ENCODE data around the gene PTPRQ. TPM values are rescaled to one million over a fixed set of nuclear protein-coding genes. Genes with fewer than 3 reads are reported as not detected.

Gene PTPRQ
- total RNA-seq, 5 donors from 2014 or later (not counting 1 experiment from before 2014, with no cell fraction given) = not detected

- ATAC-seq (replicated peaks in 1 of 4) (no peak), DNase-seq (no peak)
- H3K4me3 ChIP-seq (ENCODE audit: control insufficient read depth in 1 of 2, extremely low read depth in 1 of 2, low read length in 1 of 2) = no peak overlapping the region
- Mint-ChIP-seq H3K4me1 (no peaks in the 10 kb centered on the region), H3K27me3 (peaks cover 24 to 29% of the 10 kb centered on the region in 2 donors), H3K9me3 (peaks cover 0 to 5% (median 5%) of the 10 kb centered on the region in 3 donors), H3K36me3 (no peaks in the 10 kb centered on the region), H3K27ac (peak overlapping the region in 1 of 2 donors; percentile 19), H3K4me3 (no peak overlapping the region)
- no peaks in the 10 kb centered on the region for H3K36me3 ChIP-seq (ENCODE audit: control insufficient read depth in 2 of 2, extremely low read depth in 1 of 2, insufficient read depth in 1 of 2, low read length in 1 of 2)
- POLR2A ChIA-PET = no interaction called here
- CTCF ChIA-PET = no interaction called here
- H3K27ac ChIP-seq (ENCODE audit: low read length) = no peak overlapping the region
- H3K9me3 ChIP-seq = no peaks in the 10 kb centered on the region
- H3K27me3 ChIP-seq (replicated peaks in 1 of 2; ENCODE audit: control insufficient read depth in 2 of 2, extremely low read depth in 1 of 2, insufficient read depth in 2 of 2, low read length in 1 of 2) = peaks cover 8 to 14% of the 10 kb centered on the region in 2 experiments
- no peaks in the 10 kb centered on the region for H3K4me1 ChIP-seq (ENCODE audit: control insufficient read depth in 1 of 2, extremely low read depth in 1 of 2, insufficient read depth in 2 of 2, low read length in 2 of 2)
- WGBS (ENCODE audit: insufficient coverage) = 23% methylated on average over 19 of the region's 21 CpGs
Observed at GRCh38 chr12:80707830-80708258, 263.8 kb downstream of the PTPRQ start.

DNA sequence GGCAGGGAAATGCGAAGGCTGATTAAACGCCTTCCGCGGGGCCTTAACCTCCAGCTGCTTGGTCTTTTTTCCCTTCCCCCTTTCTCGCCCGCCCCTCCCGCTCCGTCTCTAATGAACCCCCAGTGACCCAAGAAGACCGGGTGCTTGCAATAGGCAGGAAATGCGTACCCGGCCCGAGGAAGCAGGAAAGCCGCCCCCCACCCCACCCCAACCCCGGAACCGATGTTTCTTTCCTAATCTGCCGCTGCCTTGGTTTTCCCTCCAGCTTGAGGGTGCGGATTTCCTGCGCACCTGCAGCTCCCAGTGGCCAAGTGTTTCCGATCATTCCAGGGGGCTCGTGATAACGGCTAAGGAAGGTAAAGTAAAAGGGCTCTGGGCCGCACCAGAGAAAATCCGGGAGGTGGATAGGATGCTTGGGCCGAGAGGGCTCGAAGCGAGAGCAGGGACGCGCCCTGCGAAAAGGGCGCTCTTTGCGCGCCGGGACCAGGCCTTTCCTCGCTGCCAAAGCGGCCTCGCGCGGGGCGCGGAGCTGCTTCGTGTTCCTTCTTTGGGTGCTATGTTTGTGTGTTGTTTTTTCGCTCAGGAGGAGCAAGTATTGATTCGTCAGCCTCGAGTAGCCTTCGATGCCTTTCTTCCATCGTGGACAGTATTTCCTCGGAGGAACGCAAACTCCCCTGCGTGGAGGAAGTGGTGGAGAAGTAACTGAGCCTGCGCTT lies 264.4 kb downstream of the PTPRQ start:
- Mint-ChIP-seq H3K36me3 (no peaks in the 10 kb centered on the region), H3K4me3 (no peak overlapping the region), H3K27ac (no peak overlapping the region), H3K4me1 (no peaks in the 10 kb centered on the region), H3K9me3 (peaks cover 0 to 5% (median 2%) of the 10 kb centered on the region in 3 donors), H3K27me3 (peaks cover 24 to 29% of the 10 kb centered on the region in 2 donors)
- no peaks in the 10 kb centered on the region for H3K36me3 ChIP-seq (ENCODE audit: control insufficient read depth in 2 of 2, extremely low read depth in 1 of 2, insufficient read depth in 1 of 2, low read length in 1 of 2)
- no peaks in the 10 kb centered on the region for H3K4me1 ChIP-seq (ENCODE audit: control insufficient read depth in 1 of 2, extremely low read depth in 1 of 2, insufficient read depth in 2 of 2, low read length in 2 of 2)
- H3K27me3 ChIP-seq (replicated peaks in 1 of 2; ENCODE audit: control insufficient read depth in 2 of 2, extremely low read depth in 1 of 2, insufficient read depth in 2 of 2, low read length in 1 of 2) = peaks cover 9 to 14% of the 10 kb centered on the region in 2 experiments
- no peak overlapping the region for H3K27ac ChIP-seq (ENCODE audit: low read length)
- CTCF ChIA-PET = no interaction called here
- no peaks in the 10 kb centered on the region for H3K9me3 ChIP-seq
- DNase-seq (no peak), ATAC-seq (replicated peaks in 1 of 4) (no peak)
- 6% methylated on average over 41 of the region's 50 CpGs for WGBS (ENCODE audit: insufficient coverage)
- H3K4me3 ChIP-seq (ENCODE audit: control insufficient read depth in 1 of 2, extremely low read depth in 1 of 2, low read length in 1 of 2) = no peak overlapping the region
- POLR2A ChIA-PET = no interaction called here

DNA sequence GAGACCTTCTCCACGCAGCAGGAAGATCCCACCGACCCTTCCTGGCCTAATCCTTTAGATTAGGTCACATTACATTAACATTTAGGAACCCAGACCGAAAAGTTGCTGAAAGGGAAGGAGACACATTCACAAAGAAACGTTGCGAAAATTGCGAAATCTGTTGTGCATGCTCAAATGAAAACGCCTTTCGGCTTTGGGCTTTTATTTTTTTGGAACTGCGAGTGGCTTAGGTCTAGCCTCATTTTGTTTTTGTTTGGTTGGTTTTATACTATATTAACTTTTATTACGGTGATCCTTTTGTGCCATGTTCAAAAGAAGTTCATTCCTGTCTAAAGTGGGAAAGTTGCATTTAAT lies 264.9 kb downstream of the PTPRQ start:
- Histone ChIP-seq H3K27ac (ENCODE audit: low read length) (no peak overlapping the region), H3K4me1 (ENCODE audit: control insufficient read depth in 1 of 2, extremely low read depth in 1 of 2, insufficient read depth in 2 of 2, low read length in 2 of 2) (no peaks in the 10 kb centered on the region), H3K9me3 (no peaks in the 10 kb centered on the region), H3K4me3 (ENCODE audit: control insufficient read depth in 1 of 2, extremely low read depth in 1 of 2, low read length in 1 of 2) (no peak overlapping the region), H3K27me3 (replicated peaks in 1 of 2; ENCODE audit: control insufficient read depth in 2 of 2, extremely low read depth in 1 of 2, insufficient read depth in 2 of 2, low read length in 1 of 2) (peaks cover 9 to 15% of the 10 kb centered on the region in 2 experiments), H3K36me3 (ENCODE audit: control insufficient read depth in 2 of 2, extremely low read depth in 1 of 2, insufficient read depth in 1 of 2, low read length in 1 of 2) (no peaks in the 10 kb centered on the region)
- POLR2A ChIA-PET = no interaction called here
- WGBS (ENCODE audit: insufficient coverage) = 33% methylated on average over 3 of the region's 10 CpGs
- ATAC-seq (replicated peaks in 1 of 4) (no peak), DNase-seq (no peak)
- Mint-ChIP-seq H3K4me3 (no peak overlapping the region), H3K27me3 (peaks cover 25 to 34% of the 10 kb centered on the region in 2 donors), H3K4me1 (peaks cover 0 to 1% (median 0%) of the 10 kb centered on the region in 3 donors), H3K27ac (no peak overlapping the region), H3K36me3 (no peaks in the 10 kb centered on the region), H3K9me3 (peaks cover 0 to 5% (median 0%) of the 10 kb centered on the region in 3 donors)
- CTCF ChIA-PET = no interaction called here

DNA sequence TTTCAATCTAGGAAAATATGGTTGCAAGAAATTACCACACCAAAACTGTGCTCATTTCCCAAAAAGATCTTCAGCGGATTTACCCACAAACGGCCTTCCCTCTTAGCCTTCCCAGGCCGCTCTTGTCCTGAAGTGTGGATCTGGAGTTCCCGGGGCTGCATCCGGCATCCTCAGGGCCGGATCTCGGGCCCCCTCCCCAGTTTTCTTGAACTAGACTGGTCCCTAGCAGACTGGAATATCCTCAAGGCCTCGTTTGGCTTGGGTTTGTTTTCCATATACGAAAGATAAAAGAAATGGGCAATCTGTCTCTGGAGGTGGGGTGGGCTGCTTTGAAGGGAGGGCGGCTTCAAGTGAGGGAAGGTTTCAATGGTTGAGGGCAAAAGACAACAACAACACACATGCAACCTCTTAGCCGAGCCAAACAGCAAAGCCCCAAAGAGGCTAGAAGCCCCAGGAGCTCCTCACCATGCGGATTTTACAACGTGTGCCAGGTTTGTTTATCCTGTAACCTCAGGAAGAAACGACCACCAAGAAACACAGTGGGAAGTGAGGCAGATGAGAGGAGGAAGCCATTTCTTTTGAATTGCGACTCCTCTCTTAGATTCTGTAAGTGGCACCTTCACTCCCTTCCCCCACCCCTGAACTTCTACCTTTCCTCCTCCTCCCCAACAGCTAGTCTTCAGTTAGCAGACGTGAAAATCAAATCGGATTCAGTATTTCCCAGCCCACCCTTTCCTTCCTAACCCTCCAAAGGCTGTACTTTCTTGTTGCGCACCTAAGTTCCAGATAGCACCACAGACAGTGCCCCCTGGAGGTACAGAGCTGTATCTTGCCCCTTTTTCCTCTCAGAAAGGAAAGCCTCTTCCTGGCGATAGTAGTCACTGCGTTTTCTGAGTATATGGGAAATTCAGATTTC lies 266.0 kb downstream of the PTPRQ start:
- no peaks in the 10 kb centered on the region for H3K36me3 Mint-ChIP-seq
- ChIA-PET POLR2A (interaction anchor here in 1 of 2 donors (0.6 kb wide), 1 partner anchor 79 kb away, joined by 3 read pairs; no protein-coding TSS in a partner anchor), CTCF (no interaction called here)
- H3K4me3 Mint-ChIP-seq = no peak overlapping the region
- WGBS (ENCODE audit: insufficient coverage) = 53% methylated on average over 9 of the region's 20 CpGs
- Histone ChIP-seq H3K4me3 (ENCODE audit: control insufficient read depth in 1 of 2, extremely low read depth in 1 of 2, low read length in 1 of 2) (no peak overlapping the region), H3K36me3 (ENCODE audit: control insufficient read depth in 2 of 2, extremely low read depth in 1 of 2, insufficient read depth in 1 of 2, low read length in 1 of 2) (no peaks in the 10 kb centered on the region), H3K27me3 (replicated peaks in 1 of 2; ENCODE audit: control insufficient read depth in 2 of 2, extremely low read depth in 1 of 2, insufficient read depth in 2 of 2, low read length in 1 of 2) (peaks cover 11 to 18% of the 10 kb centered on the region in 2 experiments), H3K4me1 (ENCODE audit: control insufficient read depth in 1 of 2, extremely low read depth in 1 of 2, insufficient read depth in 2 of 2, low read length in 2 of 2) (no peaks in the 10 kb centered on the region), H3K9me3 (no peaks in the 10 kb centered on the region), H3K27ac (ENCODE audit: low read length) (no peak overlapping the region)
- peaks cover 0 to 5% (median 0%) of the 10 kb centered on the region in 3 donors for H3K9me3 Mint-ChIP-seq
- no peak overlapping the region for H3K27ac Mint-ChIP-seq
- DNase-seq = no peak
- ATAC-seq (replicated peaks in 1 of 4) = no peak
- H3K4me1 Mint-ChIP-seq = peaks cover 0 to 4% (median 0%) of the 10 kb centered on the region in 3 donors
- H3K27me3 Mint-ChIP-seq = peaks cover 32 to 45% of the 10 kb centered on the region in 2 donors

DNA sequence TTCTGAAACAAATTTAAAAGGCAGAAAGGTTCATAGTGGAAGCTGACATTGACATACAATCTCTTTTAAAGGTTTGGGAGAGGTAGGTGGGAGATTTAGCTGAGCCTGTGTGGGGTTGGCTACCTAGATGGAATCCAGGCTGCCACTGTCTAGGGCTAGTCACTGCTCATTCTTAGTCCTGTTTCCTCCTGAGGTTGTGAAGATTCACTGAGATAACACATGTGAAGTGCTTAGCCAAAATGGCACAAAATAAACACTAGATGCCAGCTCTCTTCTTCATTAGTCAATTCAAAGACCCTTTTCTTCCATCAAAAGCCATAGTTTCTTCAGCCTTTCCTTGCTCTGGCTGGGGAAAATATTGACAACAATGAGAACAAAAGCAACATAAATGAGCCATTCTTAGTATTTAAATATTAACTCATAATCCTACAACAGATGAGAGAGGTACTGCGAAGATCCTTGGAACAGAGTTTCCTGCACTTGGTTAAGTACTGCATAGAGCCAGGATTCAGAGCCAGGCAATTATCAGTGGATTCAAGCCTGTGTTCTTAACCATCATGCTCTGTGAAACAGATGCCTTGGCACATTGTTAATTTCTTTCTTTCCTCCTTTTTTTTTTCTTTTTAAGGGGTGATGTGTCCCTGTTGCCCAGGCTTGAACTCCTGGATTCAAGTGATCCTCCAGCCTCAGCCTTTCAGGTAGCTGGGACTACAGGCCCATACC lies 266.9 kb downstream of the PTPRQ start:
- WGBS (ENCODE audit: insufficient coverage) = no CpG with 5 or more reads among the region's 1 CpG
- Mint-ChIP-seq H3K36me3 (no peaks in the 10 kb centered on the region), H3K4me3 (no peak overlapping the region)

DNA sequence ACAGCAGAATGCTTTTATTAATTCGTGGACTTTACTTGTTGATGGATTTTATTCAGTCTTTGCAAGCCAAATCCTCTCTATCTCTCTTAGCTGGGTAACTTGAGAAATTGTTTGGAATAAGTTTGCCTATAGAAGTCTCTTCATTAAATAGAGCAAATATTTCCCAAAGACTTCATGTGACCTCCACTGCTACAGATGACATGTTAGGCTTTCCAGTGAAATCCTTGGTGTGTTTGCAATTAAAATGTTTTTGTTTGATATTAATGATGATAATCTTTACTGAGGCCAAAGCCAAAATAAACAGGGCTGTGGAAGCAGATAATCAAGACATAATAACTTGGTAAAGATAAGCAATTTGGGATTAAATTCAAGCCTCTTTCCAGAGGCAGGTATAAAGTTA lies 267.8 kb downstream of the PTPRQ start:
- Mint-ChIP-seq H3K9me3 (peaks cover 0 to 5% (median 0%) of the 10 kb centered on the region in 3 donors), H3K4me3 (no peak overlapping the region), H3K27me3 (peaks cover 41 to 52% of the 10 kb centered on the region in 2 donors), H3K4me1 (peaks cover 0 to 4% (median 0%) of the 10 kb centered on the region in 3 donors), H3K27ac (no peak overlapping the region), H3K36me3 (no peaks in the 10 kb centered on the region)
- Histone ChIP-seq H3K9me3 (no peaks in the 10 kb centered on the region), H3K27ac (ENCODE audit: low read length) (no peak overlapping the region), H3K36me3 (ENCODE audit: control insufficient read depth in 2 of 2, extremely low read depth in 1 of 2, insufficient read depth in 1 of 2, low read length in 1 of 2) (no peaks in the 10 kb centered on the region), H3K4me1 (ENCODE audit: control insufficient read depth in 1 of 2, extremely low read depth in 1 of 2, insufficient read depth in 2 of 2, low read length in 2 of 2) (no peaks in the 10 kb centered on the region), H3K4me3 (ENCODE audit: control insufficient read depth in 1 of 2, extremely low read depth in 1 of 2, low read length in 1 of 2) (no peak overlapping the region), H3K27me3 (replicated peaks in 1 of 2; ENCODE audit: control insufficient read depth in 2 of 2, extremely low read depth in 1 of 2, insufficient read depth in 2 of 2, low read length in 1 of 2) (peaks cover 13 to 28% of the 10 kb centered on the region in 2 experiments)
- WGBS (ENCODE audit: insufficient coverage) = no CpG with 5 or more reads among the region's 1 CpG
- DNase-seq = no peak
- ATAC-seq (replicated peaks in 1 of 4) = no peak
- CTCF ChIA-PET = no interaction called here
- POLR2A ChIA-PET = no interaction called here

More for the DNA sequence above, 266.9 kb downstream of the PTPRQ start:
- Histone ChIP-seq H3K36me3 (ENCODE audit: control insufficient read depth in 2 of 2, extremely low read depth in 1 of 2, insufficient read depth in 1 of 2, low read length in 1 of 2) (no peaks in the 10 kb centered on the region), H3K27ac (ENCODE audit: low read length) (no peak overlapping the region), H3K4me1 (ENCODE audit: control insufficient read depth in 1 of 2, extremely low read depth in 1 of 2, insufficient read depth in 2 of 2, low read length in 2 of 2) (no peaks in the 10 kb centered on the region), H3K27me3 (replicated peaks in 1 of 2; ENCODE audit: control insufficient read depth in 2 of 2, extremely low read depth in 1 of 2, insufficient read depth in 2 of 2, low read length in 1 of 2) (peaks cover 15 to 20% of the 10 kb centered on the region in 2 experiments), H3K9me3 (no peaks in the 10 kb centered on the region), H3K4me3 (ENCODE audit: control insufficient read depth in 1 of 2, extremely low read depth in 1 of 2, low read length in 1 of 2) (no peak overlapping the region)
- ChIA-PET POLR2A (no interaction called here), CTCF (no interaction called here)
- no peak overlapping the region for H3K27ac Mint-ChIP-seq
- ATAC-seq (replicated peaks in 1 of 4) (no peak), DNase-seq (no peak)
- H3K9me3 Mint-ChIP-seq = peaks cover 0 to 5% (median 0%) of the 10 kb centered on the region in 3 donors
- H3K27me3 Mint-ChIP-seq = peaks cover 35 to 50% of the 10 kb centered on the region in 2 donors
- H3K4me1 Mint-ChIP-seq = peaks cover 0 to 4% (median 0%) of the 10 kb centered on the region in 3 donors

All from T-cell (primary cell).